GM10248 (cell line): ENCODE data around the gene LRP10.
A peak's percentile ranks its signal among the peaks of the same experiment; 100 is the strongest.

Experiments
- CTCF ChIA-PET: fragments of 300-600 bp; sonication (Branson Sonifier 250); formaldehyde crosslinking; extraction: SDS; loops from one replicate; lab custom pipeline; 2021; ENCODE audit warnings: antibody characterized with exemption; lab: Yijun Ruan, JAX
- POLR2A ChIA-PET: fragments of 350-650 bp; sonication (Branson Sonifier 250); formaldehyde crosslinking; extraction: SDS; loops from one replicate; lab custom pipeline; 2020; ENCODE audit warnings: antibody characterized with exemption; lab: Yijun Ruan, JAX
- DNase-seq: peaks from one replicate; pipeline ENCODE4 v3.0.0; 2012; ENCODE audit errors: extremely low spot score
- TF ChIP-seq, protein P1 (sequence below): IDR thresholded peaks from 2 replicates; pipeline ENCODE4 v1.5.1; 2012; ENCODE audit warnings: mild to moderate bottlenecking, low read depth; ENCODE audit errors: extremely low read depth, missing control alignments, control extremely low read depth

LRP10 gene

DNA sequence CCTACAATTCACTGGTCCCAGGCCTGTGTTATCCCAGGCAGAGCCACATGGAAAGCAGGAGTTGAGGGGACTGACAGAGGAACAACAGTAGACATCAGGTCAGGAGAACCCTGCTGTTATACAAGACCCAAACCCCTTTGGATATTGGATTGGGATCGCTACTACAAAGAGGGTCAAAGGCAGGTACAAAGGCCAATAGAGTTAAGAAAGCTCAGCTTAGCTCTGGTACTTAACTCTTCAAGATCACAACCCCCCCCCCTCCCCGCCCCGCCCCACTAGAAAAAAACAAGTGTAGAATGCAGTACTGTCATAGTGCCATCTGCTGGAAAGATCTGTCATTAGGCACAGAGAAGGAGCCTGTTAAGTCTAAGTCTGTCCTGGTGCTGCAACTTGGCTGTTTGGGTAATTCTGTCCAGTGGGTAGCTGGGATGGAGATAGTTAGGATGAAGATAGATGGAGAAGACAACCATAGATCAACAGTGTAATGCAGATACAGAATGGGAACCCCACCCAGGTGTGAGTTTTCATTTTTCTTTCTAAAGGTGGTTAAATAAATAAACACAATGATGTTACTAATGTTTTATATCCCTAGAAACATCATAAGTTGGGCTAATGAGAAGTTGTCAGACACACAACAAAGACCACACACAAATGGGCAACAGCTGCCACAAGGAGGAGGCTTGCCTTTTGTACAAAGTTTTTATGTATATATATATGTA lies 28.7 kb downstream of the LRP10 start:
- TF ChIP-seq, protein P1, sequence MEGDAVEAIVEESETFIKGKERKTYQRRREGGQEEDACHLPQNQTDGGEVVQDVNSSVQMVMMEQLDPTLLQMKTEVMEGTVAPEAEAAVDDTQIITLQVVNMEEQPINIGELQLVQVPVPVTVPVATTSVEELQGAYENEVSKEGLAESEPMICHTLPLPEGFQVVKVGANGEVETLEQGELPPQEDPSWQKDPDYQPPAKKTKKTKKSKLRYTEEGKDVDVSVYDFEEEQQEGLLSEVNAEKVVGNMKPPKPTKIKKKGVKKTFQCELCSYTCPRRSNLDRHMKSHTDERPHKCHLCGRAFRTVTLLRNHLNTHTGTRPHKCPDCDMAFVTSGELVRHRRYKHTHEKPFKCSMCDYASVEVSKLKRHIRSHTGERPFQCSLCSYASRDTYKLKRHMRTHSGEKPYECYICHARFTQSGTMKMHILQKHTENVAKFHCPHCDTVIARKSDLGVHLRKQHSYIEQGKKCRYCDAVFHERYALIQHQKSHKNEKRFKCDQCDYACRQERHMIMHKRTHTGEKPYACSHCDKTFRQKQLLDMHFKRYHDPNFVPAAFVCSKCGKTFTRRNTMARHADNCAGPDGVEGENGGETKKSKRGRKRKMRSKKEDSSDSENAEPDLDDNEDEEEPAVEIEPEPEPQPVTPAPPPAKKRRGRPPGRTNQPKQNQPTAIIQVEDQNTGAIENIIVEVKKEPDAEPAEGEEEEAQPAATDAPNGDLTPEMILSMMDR, result peak; percentile 59
- peak; percentile 70 for DNase-seq
- CTCF ChIA-PET, result interaction anchor here (0.6 to 7.4 kb wide), 30 partner anchors 8 to 511 kb away, joined by 3 to 74 read pairs (median 5); partner anchors contain the start of genes LRP10, MMP14, MRPL52 and RBM23
- POLR2A ChIA-PET, result no interaction called here

DNA sequence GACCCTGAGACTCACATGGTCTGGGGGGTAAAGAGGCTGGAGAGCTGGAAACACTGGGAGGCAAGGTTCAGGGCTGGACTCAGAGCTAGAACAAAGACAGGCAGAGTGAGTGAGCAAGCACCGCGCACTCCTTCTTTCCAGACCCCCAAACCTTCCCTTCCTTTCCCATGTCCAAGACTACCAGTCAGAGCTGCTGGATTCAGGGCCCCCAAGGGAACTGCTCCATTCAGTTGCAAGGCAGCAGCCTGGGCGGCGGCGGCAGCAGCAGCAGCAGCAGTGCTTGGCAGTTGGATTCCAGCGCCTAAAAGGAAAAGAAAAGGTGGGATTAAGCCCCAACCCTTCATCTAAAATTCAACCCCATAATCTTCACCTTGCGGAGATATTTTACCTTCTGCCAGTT lies 30.3 kb downstream of the LRP10 start:
- TF ChIP-seq, protein P1, result no peak
- CTCF ChIA-PET, result interaction anchor here (0.8 to 7.4 kb wide), 20 partner anchors 9 to 429 kb away, joined by 3 to 74 read pairs (median 8); partner anchors contain the start of genes LRP10, MMP14, PRMT5 and RBM23
- DNase-seq, result no peak
- POLR2A ChIA-PET, result interaction anchor here (0.7 to 1.4 kb wide), 3 partner anchors 13 to 18 kb away, joined by 4 to 5 read pairs (median 5); partner anchors contain the start of gene REM2

DNA sequence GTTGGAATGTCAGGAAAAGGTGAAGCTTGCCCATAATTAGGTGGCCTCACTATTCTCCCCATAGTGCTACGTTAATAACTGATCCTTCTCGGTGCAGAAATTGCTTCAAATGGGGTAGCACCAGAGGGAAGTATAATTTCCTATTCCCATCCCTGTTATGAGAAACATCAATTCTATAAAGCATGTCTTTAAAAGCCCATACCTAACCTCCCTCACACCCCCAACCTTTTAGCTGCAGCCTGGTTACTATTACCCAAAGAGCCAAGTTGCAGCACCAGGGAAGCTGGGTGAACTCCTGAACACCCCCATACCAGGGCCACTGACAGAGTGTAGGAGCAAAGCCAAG lies 32.2 kb downstream of the LRP10 start:
- ChIA-PET POLR2A (no interaction called here), CTCF (interaction anchor here (1.2 to 7.4 kb wide), 8 partner anchors 13 to 334 kb away, joined by 9 to 74 read pairs (median 48); partner anchors contain the start of genes LRP10, PRMT5, RBM23 and REM2)
- TF ChIP-seq, protein P1, result no peak
- DNase-seq, result no peak

DNA sequence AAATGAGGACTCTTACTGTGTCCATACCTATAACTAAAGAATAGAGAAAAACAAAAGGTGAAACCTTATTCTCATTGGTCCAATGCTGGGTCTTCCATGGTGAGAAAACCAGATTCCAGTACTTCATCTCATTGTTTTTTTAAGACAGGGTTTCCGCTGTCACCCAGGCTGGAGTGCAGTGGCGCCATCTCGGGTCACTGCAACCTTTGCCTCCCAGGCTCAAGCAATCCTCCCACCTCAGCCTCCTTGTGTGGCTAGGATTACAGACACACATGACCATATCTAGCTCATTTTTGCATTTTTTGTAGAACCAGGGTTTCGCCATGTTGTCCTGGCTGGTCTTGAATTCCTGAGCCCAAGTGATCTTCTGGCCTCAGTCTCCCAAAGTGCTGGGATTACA lies 34.1 kb downstream of the LRP10 start:
- TF ChIP-seq, protein P1, result no peak
- POLR2A ChIA-PET, result no interaction called here
- CTCF ChIA-PET, result interaction anchor here (0.9 to 1.6 kb wide), 4 partner anchors 10 to 122 kb away, joined by 3 to 5 read pairs (median 4); no protein-coding TSS in a partner anchor
- DNase-seq, result no peak

DNA sequence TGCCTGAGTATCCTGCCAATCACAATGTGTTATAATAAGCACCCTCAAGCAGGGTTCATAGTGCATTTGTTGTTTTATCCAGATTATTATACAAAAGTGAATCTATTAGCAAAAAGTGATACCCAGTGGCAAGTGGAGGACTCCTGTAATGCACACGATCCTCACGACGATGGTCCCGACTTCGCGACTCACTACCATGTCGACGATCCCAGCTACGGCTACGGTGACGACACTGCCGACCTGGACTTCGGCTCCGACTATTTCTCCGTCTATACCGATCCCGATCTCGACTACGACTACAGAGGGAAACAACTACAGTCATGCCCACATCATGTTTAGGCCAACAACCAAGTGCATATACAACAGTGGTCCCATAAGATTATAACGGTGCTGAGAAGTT lies 34.5 kb downstream of the LRP10 start:
- no peak for DNase-seq
- TF ChIP-seq, protein P1, result no peak
- ChIA-PET CTCF (interaction anchor here (0.9 to 1.6 kb wide), 4 partner anchors 9 to 122 kb away, joined by 3 to 5 read pairs (median 4); no protein-coding TSS in a partner anchor), POLR2A (no interaction called here)

DNA sequence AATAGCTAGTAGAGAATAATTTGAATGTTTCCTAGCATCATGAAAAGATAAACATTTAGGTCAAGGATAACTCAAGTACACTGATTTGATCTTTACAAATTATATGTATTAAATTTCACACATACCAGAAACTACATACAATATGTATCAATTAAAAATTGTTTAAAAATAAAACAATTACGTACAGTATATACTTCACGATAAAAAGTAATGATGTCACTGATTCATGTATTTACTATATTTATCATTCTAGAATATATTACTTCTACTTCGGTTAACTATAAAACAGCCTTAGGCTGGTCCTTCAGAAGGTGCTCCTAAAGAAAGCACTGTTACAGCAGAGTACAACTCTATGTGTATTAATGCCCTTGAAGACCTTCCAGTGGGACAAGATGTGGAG lies 35.9 kb downstream of the LRP10 start:
- ChIA-PET POLR2A (interaction anchor here (0.6 kb wide), 1 partner anchor 41 kb away, joined by 7 read pairs; no protein-coding TSS in a partner anchor), CTCF (interaction anchor here (1.0 to 2.1 kb wide), 5 partner anchors 10 to 338 kb away, joined by 3 to 9 read pairs (median 5); partner anchors contain the start of gene LRP10)
- TF ChIP-seq, protein P1, result no peak
- DNase-seq, result no peak
